Breast epithelium (tissue), 3 donors: ENCODE results near the gene TYMP.

ENCODE experiments used
- POLR2A ChIP-seq: fragments of 450-650 bp; IDR thresholded peaks from one replicate; pipeline ENCODE4 v1.6.1; 2016; ENCODE audit warnings: antibody characterized with exemption, mild to moderate bottlenecking, moderate library complexity
- POLR2AphosphoS5 ChIP-seq, 3 donors: sonication (generic); formaldehyde crosslinking; IDR thresholded peaks; one replicate each; pipeline ENCODE4 v1.6.1; 2017; ENCODE audit warnings: antibody characterized with exemption in 3 of 3
- TF ChIP-seq, protein P1 (sequence below), 3 donors: fragments of 450-650 bp; IDR thresholded peaks; one replicate each; pipeline ENCODE4 v1.5.1; 2016 to 2017; ENCODE audit warnings: antibody characterized with exemption in 3 of 3, mild to moderate bottlenecking in 3 of 3, moderate library complexity in 3 of 3

GRCh38 chr22:50516891-50517290 lies 12.9 kb downstream of the TYMP start:
- TF ChIP-seq, protein P1, sequence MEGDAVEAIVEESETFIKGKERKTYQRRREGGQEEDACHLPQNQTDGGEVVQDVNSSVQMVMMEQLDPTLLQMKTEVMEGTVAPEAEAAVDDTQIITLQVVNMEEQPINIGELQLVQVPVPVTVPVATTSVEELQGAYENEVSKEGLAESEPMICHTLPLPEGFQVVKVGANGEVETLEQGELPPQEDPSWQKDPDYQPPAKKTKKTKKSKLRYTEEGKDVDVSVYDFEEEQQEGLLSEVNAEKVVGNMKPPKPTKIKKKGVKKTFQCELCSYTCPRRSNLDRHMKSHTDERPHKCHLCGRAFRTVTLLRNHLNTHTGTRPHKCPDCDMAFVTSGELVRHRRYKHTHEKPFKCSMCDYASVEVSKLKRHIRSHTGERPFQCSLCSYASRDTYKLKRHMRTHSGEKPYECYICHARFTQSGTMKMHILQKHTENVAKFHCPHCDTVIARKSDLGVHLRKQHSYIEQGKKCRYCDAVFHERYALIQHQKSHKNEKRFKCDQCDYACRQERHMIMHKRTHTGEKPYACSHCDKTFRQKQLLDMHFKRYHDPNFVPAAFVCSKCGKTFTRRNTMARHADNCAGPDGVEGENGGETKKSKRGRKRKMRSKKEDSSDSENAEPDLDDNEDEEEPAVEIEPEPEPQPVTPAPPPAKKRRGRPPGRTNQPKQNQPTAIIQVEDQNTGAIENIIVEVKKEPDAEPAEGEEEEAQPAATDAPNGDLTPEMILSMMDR (IDR thresholded peaks at IDR 0.05): no peak
- TF ChIP-seq POLR2AphosphoS5 (IDR thresholded peaks at IDR 0.05) (no peak), POLR2A (no peak)
